ENCODE results near the gene MIS18BP1. TPM values are rescaled to one million over a fixed set of nuclear protein-coding genes. Genes with fewer than 3 reads are reported as not detected.

MIS18BP1 gene
- total RNA-seq, 1 experiment from 2014 or later, result 21.1 TPM

- no peaks in the 10 kb centered on the region for H3K27me3 ChIP-seq (ENCODE audit: control insufficient read depth, insufficient read depth, low read length)
- TF ChIP-seq REST (IDR thresholded peaks at IDR 0.05; ENCODE audit: insufficient read depth in 1 of 2, low read depth in 2 of 2, low read length in 1 of 2), result no peak
- no peak for TF ChIP-seq SIN3A (IDR thresholded peaks at IDR 0.05; ENCODE audit: borderline replicate concordance, insufficient read depth, low read depth, low read length)
- no peak for TF ChIP-seq TCF7L2 (IDR thresholded peaks at IDR 0.05; ENCODE audit: low read depth, low read length)
- no peak for TF ChIP-seq POLR2AphosphoS5 (IDR thresholded peaks at IDR 0.05; ENCODE audit: low read depth, low read length)
- no peak for TF ChIP-seq CTCF (IDR thresholded peaks at IDR 0.05)
- ChIA-PET POLR2A (no interaction called here), CTCF (no interaction called here)
- H3K4me1 ChIP-seq (ENCODE audit: control insufficient read depth, insufficient read depth, low read length), result no peaks in the 10 kb centered on the region
- no peak overlapping the region for H3K27ac ChIP-seq (ENCODE audit: low read length)
- H3K9me3 ChIP-seq (ENCODE audit: control insufficient read depth, insufficient read depth, low read depth, low read length), result no peaks in the 10 kb centered on the region
- H3K4me3 ChIP-seq (ENCODE audit: low read depth in 2 of 2, low read length in 2 of 2), result no peak overlapping the region
- DNase-seq (ENCODE audit: low read depth, low spot score) (no peak), ATAC-seq (no peak)
- no peaks in the 10 kb centered on the region for H3K36me3 ChIP-seq (ENCODE audit: control insufficient read depth, insufficient read depth, low read length)
- no TSS peak for BruUV-seq (replicated peaks)
- in situ Hi-C loops (cut with HindIII; ENCODE audit: low pct_unique_long_range_greater_than_20kb, low sequenced_read_pairs) (no loop called here), intact Hi-C loops (cut with micrococcal nuclease; ENCODE audit: unreplicated experiment) (no loop called here)
These were observed 37.5 kb upstream of the MIS18BP1 start for GRCh38 chr14:45290547-45290946.

GRCh38 chr14:45287610-45288009 is 34.6 kb upstream of the MIS18BP1 start:
- DNase-seq (ENCODE audit: low read depth, low spot score) (no peak), ATAC-seq (no peak)
- no TSS peak for BruUV-seq (replicated peaks)
- TF ChIP-seq POLR2AphosphoS5 (IDR thresholded peaks at IDR 0.05; ENCODE audit: low read depth, low read length) (no peak), CTCF (IDR thresholded peaks at IDR 0.05) (peak; percentile 28; the same call in 1 of the 2 replicates)
- Histone ChIP-seq H3K36me3 (ENCODE audit: control insufficient read depth, insufficient read depth, low read length) (no peaks in the 10 kb centered on the region), H3K9me3 (ENCODE audit: control insufficient read depth, insufficient read depth, low read depth, low read length) (no peaks in the 10 kb centered on the region), H3K27me3 (ENCODE audit: control insufficient read depth, insufficient read depth, low read length) (no peaks in the 10 kb centered on the region), H3K4me3 (ENCODE audit: low read depth in 2 of 2, low read length in 2 of 2) (no peak overlapping the region), H3K4me1 (ENCODE audit: control insufficient read depth, insufficient read depth, low read length) (no peaks in the 10 kb centered on the region), H3K27ac (ENCODE audit: low read length) (no peak overlapping the region)
- in situ Hi-C loops (cut with HindIII; ENCODE audit: low pct_unique_long_range_greater_than_20kb, low sequenced_read_pairs) (no loop called here), intact Hi-C loops (cut with micrococcal nuclease; ENCODE audit: unreplicated experiment) (no loop called here)
- CTCF ChIA-PET, result no interaction called here
- POLR2A ChIA-PET, result no interaction called here

- H3K9me3 ChIP-seq (ENCODE audit: control insufficient read depth, insufficient read depth, low read depth, low read length), result no peaks in the 10 kb centered on the region
- intact Hi-C loops (cut with micrococcal nuclease; ENCODE audit: unreplicated experiment) (no loop called here), in situ Hi-C loops (cut with HindIII; ENCODE audit: low pct_unique_long_range_greater_than_20kb, low sequenced_read_pairs) (no loop called here)
- H3K36me3 ChIP-seq (ENCODE audit: control insufficient read depth, insufficient read depth, low read length), result no peaks in the 10 kb centered on the region
- no peak for DNase-seq (ENCODE audit: low read depth, low spot score)
- ATAC-seq, result no peak
- no TSS peak for BruUV-seq (replicated peaks)
- POLR2A ChIA-PET, result no interaction called here
- no peak overlapping the region for H3K27ac ChIP-seq (ENCODE audit: low read length)
- TF ChIP-seq TCF7L2 (IDR thresholded peaks at IDR 0.05; ENCODE audit: low read depth, low read length) (no peak), SIN3A (IDR thresholded peaks at IDR 0.05; ENCODE audit: borderline replicate concordance, insufficient read depth, low read depth, low read length) (no peak), POLR2AphosphoS5 (IDR thresholded peaks at IDR 0.05; ENCODE audit: low read depth, low read length) (no peak), REST (IDR thresholded peaks at IDR 0.05; ENCODE audit: insufficient read depth in 1 of 2, low read depth in 2 of 2, low read length in 1 of 2) (no peak), CTCF (IDR thresholded peaks at IDR 0.05) (no peak; the same call in 1 of the 2 replicates)
- no peaks in the 10 kb centered on the region for H3K27me3 ChIP-seq (ENCODE audit: control insufficient read depth, insufficient read depth, low read length)
- H3K4me1 ChIP-seq (ENCODE audit: control insufficient read depth, insufficient read depth, low read length), result no peaks in the 10 kb centered on the region
- no peak overlapping the region for H3K4me3 ChIP-seq (ENCODE audit: low read depth in 2 of 2, low read length in 2 of 2)
- CTCF ChIA-PET, result no interaction called here
These were observed 31.8 kb upstream of the MIS18BP1 start for GRCh38 chr14:45284802-45285201.
